Ovary (tissue), 9 donors: ENCODE measurements around the gene HDAC9. TPM values are rescaled to one million over a fixed set of nuclear protein-coding genes. Genes with fewer than 3 reads are reported as not detected.

Experiments
- DNase-seq, 5 donors: peaks; one replicate each; pipeline ENCODE4 v3.0.0-alpha.2; 2019 to 2020
- H3K27ac ChIP-seq, 2 donors: fragments of 200-600 bp; one replicate each; pipeline versions ENCODE4 v1.5.1 to v1.8.0; 2019 to 2022
- H3K27me3 ChIP-seq: fragments of 200-600 bp; one replicate; pipeline ENCODE4 v1.8.0; 2022
- H3K36me3 ChIP-seq: fragments of 200-600 bp; sonication (generic); one replicate; pipeline ENCODE4 v1.5.1; 2019
- H3K4me1 ChIP-seq: one replicate; pipeline ENCODE4 v1.8.1; 2013; ENCODE audit warnings: mild to moderate bottlenecking, moderate library complexity; ENCODE audit not compliant: insufficient read depth
- H3K4me3 ChIP-seq: fragments of 200-600 bp; sonication (generic); one replicate; pipeline ENCODE4 v1.5.1; 2017
- H3K9me3 ChIP-seq, 2 donors: fragments of 200-600 bp in 1 of 2; sonication (generic) in 1 of 2; one replicate each; pipeline versions ENCODE4 v1.5.1 to v1.8.1; 2013 to 2019; ENCODE audit warnings: mild to moderate bottlenecking in 1 of 2, moderate library complexity in 1 of 2
- EP300 ChIP-seq: sonication (generic); formaldehyde crosslinking; IDR thresholded peaks from one replicate; pipeline ENCODE4 v1.6.1; 2017; ENCODE audit warnings: antibody characterized with exemption
- POLR2A ChIP-seq: fragments of 450-650 bp; IDR thresholded peaks from one replicate; pipeline ENCODE4 v1.6.1; 2017; ENCODE audit warnings: antibody characterized with exemption, mild to moderate bottlenecking, moderate library complexity
- WGBS, 3 donors: extraction: QIAGEN DNeasy Blood & Tissue Kit in 1 of 3; methylation state at CpG; one replicate each; pipeline versions ENCODE4 v1.1.5 to v1.1.7; 2013 to 2017; 5-methylcytosine and 5-hydroxymethylcytosine counted together
- intact Hi-C, 4 donors: fragments of 100-400 bp; cut with DNase I; formaldehyde crosslinking; loops; one replicate each; pipeline versions ENCODE4 v1.11.0 to v1.15.1; 2022 to 2023
- polyA plus RNA-seq, 2 donors: library from polyadenylated mRNA; stranded (reverse); fragments of 200-250 nt in 1 of 2; fragments of 350-450 nt in 1 of 2; fragmentation: Illumina TruSeq in 1 of 2; extraction: RNeasy Lipid Tissue Mini Kit (QIAGEN cat#74804) in 1 of 2; gene quantifications; one replicate each; pipeline ENCODE4 v1.2.3, GENCODE V29; 2013 to 2014
- total RNA-seq, 7 donors: library from RNA; depleted of rRNA in 2 of 7; stranded (reverse); fragments of >200 nt in 2 of 7; fragmentation: NEBNext Ultra II Directional in 3 of 7; extraction: Animal tissue kit (Norgen Biotek cat#: 25700) in 3 of 7; gene quantifications; one replicate each; pipeline versions ENCODE4 v1.1.0 to v1.2.4, GENCODE V29; 2016 to 2023
- TF ChIP-seq, protein P1 (sequence below), 3 donors: fragments of 450-650 bp in 2 of 3; fragments of 200-600 bp in 1 of 3; IDR thresholded peaks; one replicate each; pipeline versions ENCODE4 v1.5.1 to v1.8.0; 2016 to 2022; ENCODE audit warnings: antibody characterized with exemption in 3 of 3, mild to moderate bottlenecking in 1 of 3
- donor health status: DM: no; HTN: no; CAD: no; lungs with moderate emphysema.
- donor health status: DM: no; HTN: no; CAD: no.
- donor health status: Bipolar disorder and iron deficiency.
- donor health status: DM: yes; HTN: yes; CAD: no.
- donor health status: DM: no; HTN: no; CAD: no.
- donor health status: DM: yes; HTN: yes; CAD: no.

HDAC9 gene
- total and polyA plus RNA-seq, 9 donors, result 1.7 to 22.3 (median 6.0) TPM

GRCh38 chr7:18901351-18901750 is 405.8 kb downstream of the HDAC9 start:
- Histone ChIP-seq H3K27ac (no peak overlapping the region), H3K4me1 (no peaks in the 10 kb centered on the region), H3K36me3 (no peaks in the 10 kb centered on the region), H3K9me3 (no peaks in the 10 kb centered on the region), H3K4me3 (no peak overlapping the region), H3K27me3 (no peaks in the 10 kb centered on the region)
- intact Hi-C loops, result no loop called here
- WGBS, 3 donors, result 54 to 74% (median 55%) methylated on average over 3 of the region's 3 CpGs
- no peak for DNase-seq
- no peak for TF ChIP-seq EP300
- TF ChIP-seq, protein P1, sequence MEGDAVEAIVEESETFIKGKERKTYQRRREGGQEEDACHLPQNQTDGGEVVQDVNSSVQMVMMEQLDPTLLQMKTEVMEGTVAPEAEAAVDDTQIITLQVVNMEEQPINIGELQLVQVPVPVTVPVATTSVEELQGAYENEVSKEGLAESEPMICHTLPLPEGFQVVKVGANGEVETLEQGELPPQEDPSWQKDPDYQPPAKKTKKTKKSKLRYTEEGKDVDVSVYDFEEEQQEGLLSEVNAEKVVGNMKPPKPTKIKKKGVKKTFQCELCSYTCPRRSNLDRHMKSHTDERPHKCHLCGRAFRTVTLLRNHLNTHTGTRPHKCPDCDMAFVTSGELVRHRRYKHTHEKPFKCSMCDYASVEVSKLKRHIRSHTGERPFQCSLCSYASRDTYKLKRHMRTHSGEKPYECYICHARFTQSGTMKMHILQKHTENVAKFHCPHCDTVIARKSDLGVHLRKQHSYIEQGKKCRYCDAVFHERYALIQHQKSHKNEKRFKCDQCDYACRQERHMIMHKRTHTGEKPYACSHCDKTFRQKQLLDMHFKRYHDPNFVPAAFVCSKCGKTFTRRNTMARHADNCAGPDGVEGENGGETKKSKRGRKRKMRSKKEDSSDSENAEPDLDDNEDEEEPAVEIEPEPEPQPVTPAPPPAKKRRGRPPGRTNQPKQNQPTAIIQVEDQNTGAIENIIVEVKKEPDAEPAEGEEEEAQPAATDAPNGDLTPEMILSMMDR (IDR thresholded peaks at IDR 0.05), result no peak
- TF ChIP-seq POLR2A, result no peak

GRCh38 chr7:18901982-18902421 is 406.5 kb downstream of the HDAC9 start:
- no peaks in the 10 kb centered on the region for H3K4me1 ChIP-seq
- no peak overlapping the region for H3K27ac ChIP-seq
- DNase-seq, result no peak
- WGBS, 3 donors, result 4 to 18% (median 7%) methylated on average over 1 of the region's 1 CpG
- H3K9me3 ChIP-seq, result no peaks in the 10 kb centered on the region
- no peaks in the 10 kb centered on the region for H3K27me3 ChIP-seq
- intact Hi-C loops, result no loop called here
- no peak for TF ChIP-seq POLR2A
- TF ChIP-seq, protein P1 (IDR thresholded peaks at IDR 0.05), result no peak
- no peak for TF ChIP-seq EP300
- H3K4me3 ChIP-seq, result no peak overlapping the region
- H3K36me3 ChIP-seq, result no peaks in the 10 kb centered on the region

DNA sequence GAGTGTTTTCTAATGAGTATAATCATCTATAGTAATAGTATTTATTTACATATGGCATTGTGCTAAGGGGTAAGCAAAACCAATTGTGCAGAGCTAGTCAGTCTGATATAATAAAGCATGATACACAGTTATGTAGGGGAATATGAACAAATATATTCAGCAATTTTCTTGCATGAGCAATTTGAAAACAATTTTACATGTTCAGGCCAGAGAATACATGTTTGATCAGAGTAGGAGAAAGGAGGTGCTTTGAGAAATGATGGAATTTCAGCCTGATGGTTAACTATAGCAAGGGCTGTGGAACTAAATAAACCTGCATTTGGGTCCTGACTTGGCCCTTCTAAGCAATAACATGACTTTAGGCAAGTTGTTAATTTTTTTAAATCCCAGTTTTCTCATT is 407.3 kb downstream of the HDAC9 start:
- H3K27me3 ChIP-seq, result no peaks in the 10 kb centered on the region
- TF ChIP-seq EP300 (no peak), POLR2A (no peak)
- TF ChIP-seq, protein P1 (IDR thresholded peaks at IDR 0.05), result no peak

DNA sequence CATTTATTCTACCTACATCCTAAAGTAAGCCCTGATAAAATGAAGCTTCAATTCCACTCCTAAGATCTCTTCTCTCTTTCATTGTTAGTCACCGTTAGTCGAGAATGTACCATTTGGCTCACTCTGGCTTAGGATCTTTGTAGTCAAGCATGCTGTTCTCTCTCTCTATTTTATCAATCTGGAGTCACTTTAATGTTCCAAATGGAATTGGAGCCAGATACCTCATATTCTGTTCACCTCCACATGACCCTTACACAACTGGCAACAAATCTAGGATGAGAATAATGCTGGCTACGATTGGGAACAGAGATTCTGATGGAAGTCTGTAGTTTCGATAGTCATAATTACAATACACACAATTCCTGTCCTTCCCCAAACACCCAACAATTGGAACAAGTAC is 408.1 kb downstream of the HDAC9 start:
- intact Hi-C loops, result no loop called here
- H3K9me3 ChIP-seq, result no peaks in the 10 kb centered on the region
- no peaks in the 10 kb centered on the region for H3K27me3 ChIP-seq
- no peaks in the 10 kb centered on the region for H3K4me1 ChIP-seq
- H3K4me3 ChIP-seq, result no peak overlapping the region
- 57 to 67% (median 59%) methylated on average over 4 of the region's 4 CpGs for WGBS, 3 donors
- no peaks in the 10 kb centered on the region for H3K36me3 ChIP-seq
- no peak overlapping the region for H3K27ac ChIP-seq
- DNase-seq, result no peak
- TF ChIP-seq EP300 (no peak), POLR2A (no peak)
- TF ChIP-seq, protein P1 (IDR thresholded peaks at IDR 0.05), result no peak

More for the DNA sequence above, 407.3 kb downstream of the HDAC9 start:
- Histone ChIP-seq H3K27ac (no peak overlapping the region), H3K4me1 (no peaks in the 10 kb centered on the region), H3K9me3 (no peaks in the 10 kb centered on the region), H3K4me3 (no peak overlapping the region), H3K36me3 (no peaks in the 10 kb centered on the region)
- intact Hi-C loops, result no loop called here
- DNase-seq, result no peak
